ENCODE results near the gene GPR55.

The GPR55 gene

GRCh38 chr2:230946429-230947234 is 21.6 kb upstream of the GPR55 start:
- POLR2A ChIA-PET: interaction anchor here (0.5 to 5.3 kb wide), 12 partner anchors 13 to 761 kb away, joined by 3 to 27 read pairs (median 5); partner anchors contain the start of genes GPR55, NCL and PTMA
- no peak for TF ChIP-seq CTCF (IDR thresholded peaks at IDR 0.05; ENCODE audit: control extremely low read depth, extremely low read depth, low read depth, missing control alignments)
- DNase-seq (ENCODE audit: extremely low spot score): no peak
- CTCF ChIA-PET: interaction anchor here (1.1 to 27.0 kb wide), 7 partner anchors 9 to 106 kb away, joined by 3 to 305 read pairs (median 8); partner anchors contain the start of gene GPR55

GRCh38 chr2:230944757-230945372 is 19.8 kb upstream of the GPR55 start:
- CTCF ChIA-PET: interaction anchor here (1.0 to 27.0 kb wide), 5 partner anchors 11 to 63 kb away, joined by 3 to 305 read pairs (median 10); partner anchors contain the start of gene GPR55
- no peak for DNase-seq (ENCODE audit: extremely low spot score)
- TF ChIP-seq CTCF (IDR thresholded peaks at IDR 0.05; ENCODE audit: control extremely low read depth, extremely low read depth, low read depth, missing control alignments): no peak
- POLR2A ChIA-PET: interaction anchor here (0.6 to 5.3 kb wide), 2 partner anchors 30 to 40 kb away, joined by 4 to 27 read pairs; no protein-coding TSS in a partner anchor

DNA sequence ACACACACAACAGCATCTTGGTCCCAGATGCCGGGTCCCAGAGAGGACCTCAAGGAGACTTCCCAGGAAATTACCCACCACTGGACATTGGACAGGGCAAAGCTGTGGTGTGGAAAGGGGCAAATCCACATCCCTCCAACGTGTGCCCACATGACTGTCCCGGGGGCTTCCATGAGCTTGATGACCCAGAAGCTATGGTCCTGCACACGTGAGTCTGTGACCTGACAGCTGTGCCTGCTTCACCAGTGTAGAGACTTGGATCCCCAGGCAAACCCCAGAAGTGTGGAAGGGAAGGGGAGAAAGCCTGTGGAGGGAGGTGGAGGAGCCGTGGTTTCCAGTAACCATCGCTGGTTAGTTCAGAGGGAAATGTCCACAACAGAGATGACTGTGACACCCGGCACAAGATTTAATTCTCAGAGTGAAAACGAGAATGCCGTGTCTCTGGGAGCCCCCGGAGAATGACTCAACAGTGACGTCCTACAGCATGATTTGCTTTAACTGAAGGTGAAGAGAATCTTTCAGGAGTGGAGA is 19.1 kb upstream of the GPR55 start:
- no peak for TF ChIP-seq CTCF (IDR thresholded peaks at IDR 0.05; ENCODE audit: control extremely low read depth, extremely low read depth, low read depth, missing control alignments)
- POLR2A ChIA-PET: interaction anchor here (0.6 to 5.3 kb wide), 2 partner anchors 31 to 41 kb away, joined by 4 to 27 read pairs; no protein-coding TSS in a partner anchor
- peak; percentile 82 for DNase-seq (ENCODE audit: extremely low spot score)
- CTCF ChIA-PET: interaction anchor here (1.0 to 27.0 kb wide), 4 partner anchors 12 to 62 kb away, joined by 3 to 305 read pairs (median 16); partner anchors contain the start of gene GPR55

GRCh38 chr2:230942920-230943896 is 18.2 kb upstream of the GPR55 start:
- POLR2A ChIA-PET: interaction anchor here (0.7 to 5.3 kb wide), 2 partner anchors 42 to 415 kb away, joined by 8 to 27 read pairs; no protein-coding TSS in a partner anchor
- TF ChIP-seq CTCF (IDR thresholded peaks at IDR 0.05; ENCODE audit: control extremely low read depth, extremely low read depth, low read depth, missing control alignments): no peak
- peak; percentile 83 for DNase-seq (ENCODE audit: extremely low spot score)
- CTCF ChIA-PET: interaction anchor here (1.0 to 27.0 kb wide), 7 partner anchors 13 to 110 kb away, joined by 3 to 305 read pairs (median 7); partner anchors contain the start of gene GPR55

- peak; percentile 63 for TF ChIP-seq CTCF (IDR thresholded peaks at IDR 0.05; ENCODE audit: control extremely low read depth, extremely low read depth, low read depth, missing control alignments)
- peak; percentile 71 for DNase-seq (ENCODE audit: extremely low spot score)
- ChIA-PET POLR2A (interaction anchor here (0.7 kb wide), 1 partner anchor 414 kb away, joined by 8 read pairs; no protein-coding TSS in a partner anchor), CTCF (interaction anchor here (1.1 to 27.0 kb wide), 8 partner anchors 8 to 111 kb away, joined by 3 to 305 read pairs (median 8); partner anchors contain the start of gene GPR55)
Measured at GRCh38 chr2:230942371-230942770, 17.3 kb upstream of the GPR55 start.
